IPS DF 6.9 (cell line): ENCODE measurements around the gene COG1.

Source experiments
- DNase-seq: peaks from one replicate; pipeline ENCODE4 v3.0.0-alpha.2; 2013; ENCODE audit warnings: low read depth, low spot score
- H3K27ac ChIP-seq: one replicate; pipeline ENCODE4 v1.5.1; 2013; ENCODE audit warnings: low read length, control low read depth
- H3K27me3 ChIP-seq: 2 replicates; pipeline ENCODE4 v1.6.1; 2013; ENCODE audit warnings: mild to moderate bottlenecking, low read length; ENCODE audit not compliant: control insufficient read depth, insufficient read depth
- H3K36me3 ChIP-seq: 2 replicates; pipeline ENCODE4 v1.6.1; 2013; ENCODE audit warnings: low read length; ENCODE audit not compliant: control insufficient read depth, insufficient read depth
- H3K4me1 ChIP-seq: 2 replicates; pipeline ENCODE4 v1.6.1; 2013; ENCODE audit warnings: low read length; ENCODE audit not compliant: control insufficient read depth, insufficient read depth
- H3K4me3 ChIP-seq: 2 replicates; pipeline ENCODE4 v1.5.1; 2013; ENCODE audit warnings: mild to moderate bottlenecking, low read length
- H3K9me3 ChIP-seq: 2 replicates; pipeline ENCODE4 v1.6.1; 2013; ENCODE audit warnings: low read length, inconsistent platforms; ENCODE audit not compliant: control insufficient read depth, insufficient read depth
- WGBS: extraction: QIAGEN DNeasy Blood & Tissue Kit; methylation state at CpG from one replicate; pipeline ENCODE4 v1.1.7; 2013; ENCODE audit warnings: mixed read lengths, missing lambda C conversion rate; ENCODE audit not compliant: insufficient read length, insufficient coverage; 5-methylcytosine and 5-hydroxymethylcytosine counted together

The COG1 gene

GRCh38 chr17:73214008-73214407, 21.2 kb downstream of the COG1 start:
- peaks cover 4% of the 10 kb centered on the region for H3K4me1 ChIP-seq
- peaks cover 6% of the 10 kb centered on the region for H3K36me3 ChIP-seq
- H3K27ac ChIP-seq: no peak overlapping the region
- no peaks in the 10 kb centered on the region for H3K27me3 ChIP-seq
- DNase-seq: no peak
- H3K4me3 ChIP-seq: no peak overlapping the region
- H3K9me3 ChIP-seq: no peaks in the 10 kb centered on the region

- Histone ChIP-seq H3K4me1 (peaks cover 4% of the 10 kb centered on the region), H3K4me3 (no peak overlapping the region), H3K27ac (no peak overlapping the region), H3K27me3 (no peaks in the 10 kb centered on the region), H3K36me3 (peaks cover under 1% of the 10 kb centered on the region; the same call in 1 of the 2 replicates), H3K9me3 (no peaks in the 10 kb centered on the region)
- WGBS: no CpG with 5 or more reads among the region's 4 CpGs
- DNase-seq: no peak
Observed at GRCh38 chr17:73214851-73215250, 22.0 kb downstream of the COG1 start.

DNA sequence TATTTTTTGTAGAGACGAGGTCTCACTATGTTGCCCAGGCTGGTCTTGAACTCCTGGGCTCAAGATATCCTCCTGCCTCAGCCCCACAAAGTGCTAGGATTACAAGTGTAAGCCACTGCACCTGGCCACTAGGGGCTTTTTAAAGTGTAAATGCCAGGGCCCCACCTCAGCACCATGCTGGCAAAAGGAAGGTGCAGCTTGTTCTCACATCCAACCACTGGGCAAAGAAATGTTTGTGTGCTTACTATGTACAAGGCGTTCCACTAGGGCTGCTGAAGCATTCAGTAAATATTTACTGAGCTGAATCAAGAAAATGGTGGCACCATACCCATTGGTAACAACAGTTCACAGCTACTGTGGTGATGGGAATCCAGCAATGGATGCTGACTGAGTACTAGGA, 22.6 kb downstream of the COG1 start:
- Histone ChIP-seq H3K4me1 (peaks cover 4% of the 10 kb centered on the region), H3K36me3 (no peaks in the 10 kb centered on the region), H3K4me3 (no peak overlapping the region), H3K9me3 (no peaks in the 10 kb centered on the region), H3K27me3 (no peaks in the 10 kb centered on the region), H3K27ac (no peak overlapping the region)
- no CpG with 5 or more reads among the region's 2 CpGs for WGBS
- DNase-seq: no peak

DNA sequence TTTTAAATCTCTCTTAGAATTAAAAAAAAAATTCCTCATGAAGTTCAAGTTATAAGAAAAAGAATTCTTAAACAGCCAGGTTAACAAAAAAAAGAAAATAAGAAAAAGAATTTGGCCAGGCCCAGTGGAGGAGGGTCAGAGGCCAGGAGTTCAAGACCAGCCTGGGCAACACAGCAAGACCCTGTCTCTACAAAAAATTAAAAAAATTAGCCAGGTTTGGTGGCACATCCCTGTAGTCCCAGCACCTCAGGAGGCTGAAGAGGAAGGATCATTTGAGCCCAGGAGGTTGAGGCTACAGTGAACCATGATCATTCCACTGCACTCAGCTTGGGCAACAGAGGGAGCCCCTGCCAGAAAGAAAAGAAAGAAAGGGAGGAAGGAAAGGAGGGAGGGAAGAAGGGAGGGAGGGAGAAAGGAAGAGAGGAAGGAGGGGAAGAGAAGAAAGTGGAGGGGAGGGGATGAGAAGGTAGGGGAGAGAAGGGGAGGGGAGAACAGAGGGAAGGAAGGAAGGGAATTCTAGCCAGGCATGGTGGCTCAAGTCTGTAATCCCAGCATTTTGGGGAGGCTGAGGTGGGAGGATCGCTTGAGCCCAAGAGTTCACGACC, 30.9 kb downstream of the COG1 start:
- Histone ChIP-seq H3K27ac (no peak overlapping the region), H3K27me3 (no peaks in the 10 kb centered on the region), H3K9me3 (no peaks in the 10 kb centered on the region), H3K4me3 (no peak overlapping the region), H3K4me1 (peaks cover 3% of the 10 kb centered on the region; the same call in 1 of the 2 replicates), H3K36me3 (peaks cover 3% of the 10 kb centered on the region; the same call in 1 of the 2 replicates)
- no peak for DNase-seq
- WGBS: no CpG with 5 or more reads among the region's 2 CpGs

GRCh38 chr17:73224237-73224636, 31.4 kb downstream of the COG1 start:
- Histone ChIP-seq H3K36me3 (peaks cover 3% of the 10 kb centered on the region; the same call in 1 of the 2 replicates), H3K4me3 (no peak overlapping the region), H3K27me3 (no peaks in the 10 kb centered on the region), H3K4me1 (peaks cover 3% of the 10 kb centered on the region; the same call in 1 of the 2 replicates), H3K9me3 (no peaks in the 10 kb centered on the region), H3K27ac (no peak overlapping the region)
- WGBS: no CpG with 5 or more reads among the region's 2 CpGs
- DNase-seq: no peak

DNA sequence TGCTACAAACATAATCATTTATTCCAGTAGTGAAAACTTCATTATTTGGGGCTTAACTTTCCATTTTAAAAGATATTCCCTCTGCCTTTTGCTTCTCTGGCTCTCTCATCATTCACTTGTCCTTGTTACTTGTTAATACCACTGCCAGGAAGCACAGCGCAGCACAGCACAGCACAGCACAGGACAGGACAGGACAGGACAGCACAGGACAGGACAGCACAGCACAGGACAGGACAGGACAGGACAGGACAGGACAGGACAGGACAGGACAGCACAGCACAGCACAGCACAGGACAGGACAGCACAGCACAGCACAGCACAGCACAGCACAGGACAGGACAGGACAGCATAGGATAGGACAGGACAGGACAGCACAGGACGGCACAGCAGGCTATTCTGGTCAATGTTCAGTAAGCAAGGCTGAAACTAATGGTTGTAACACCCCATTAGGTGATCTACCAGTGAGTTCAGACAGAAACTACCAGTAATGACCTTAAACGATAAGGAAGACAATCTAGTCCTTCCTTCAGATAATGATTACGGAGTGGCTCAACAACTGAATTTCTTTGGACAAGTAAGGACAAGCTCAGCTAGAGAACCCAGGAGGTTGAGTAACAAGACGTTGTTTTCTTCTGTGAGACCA, 31.9 kb downstream of the COG1 start:
- H3K4me1 ChIP-seq: peaks cover 3% of the 10 kb centered on the region; the same call in 1 of the 2 replicates
- no peaks in the 10 kb centered on the region for H3K27me3 ChIP-seq
- H3K36me3 ChIP-seq: peaks cover 3% of the 10 kb centered on the region; the same call in 1 of the 2 replicates
- no peak overlapping the region for H3K4me3 ChIP-seq
- WGBS: no CpG with 5 or more reads among the region's 5 CpGs
- no peaks in the 10 kb centered on the region for H3K9me3 ChIP-seq
- H3K27ac ChIP-seq: no peak overlapping the region
- DNase-seq: no peak

- Histone ChIP-seq H3K36me3 (peaks cover 3% of the 10 kb centered on the region; the same call in 1 of the 2 replicates), H3K4me1 (peaks cover 3% of the 10 kb centered on the region; the same call in 1 of the 2 replicates), H3K4me3 (no peak overlapping the region), H3K27me3 (no peaks in the 10 kb centered on the region), H3K9me3 (no peaks in the 10 kb centered on the region; the same call in 1 of the 2 replicates), H3K27ac (no peak overlapping the region)
- no peak for DNase-seq
- WGBS: no CpG with 5 or more reads among the region's 3 CpGs
Observed at GRCh38 chr17:73226556-73227172, 33.8 kb downstream of the COG1 start.

DNA sequence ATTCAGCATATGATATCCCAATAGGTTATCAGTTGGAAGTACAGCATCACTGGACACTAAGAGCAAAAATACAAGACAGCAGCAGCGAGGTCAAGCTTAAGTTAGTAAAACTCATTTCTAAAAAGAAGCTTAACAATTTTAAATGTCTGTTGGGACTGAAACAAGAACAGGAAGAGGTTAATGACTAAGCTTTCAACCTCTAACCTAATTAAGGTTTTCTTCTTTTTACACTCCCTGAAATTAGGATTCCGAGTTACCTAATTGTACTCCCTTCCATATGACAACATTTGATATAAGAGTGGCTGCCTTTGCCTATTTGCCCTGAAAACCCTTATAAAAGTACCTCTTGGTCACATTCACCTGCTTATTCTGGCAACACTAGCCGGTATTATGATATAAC, 34.5 kb downstream of the COG1 start:
- Histone ChIP-seq H3K9me3 (no peaks in the 10 kb centered on the region; the same call in 1 of the 2 replicates), H3K27ac (no peak overlapping the region), H3K4me1 (peaks cover 3% of the 10 kb centered on the region; the same call in 1 of the 2 replicates), H3K27me3 (no peaks in the 10 kb centered on the region), H3K36me3 (peaks cover 3% of the 10 kb centered on the region; the same call in 1 of the 2 replicates), H3K4me3 (no peak overlapping the region)
- DNase-seq: no peak
- no CpG with 5 or more reads among the region's 3 CpGs for WGBS

GRCh38 chr17:73227944-73228343, 35.1 kb downstream of the COG1 start:
- Histone ChIP-seq H3K36me3 (no peaks in the 10 kb centered on the region), H3K4me1 (peaks cover 3% of the 10 kb centered on the region; the same call in 1 of the 2 replicates), H3K27ac (no peak overlapping the region), H3K4me3 (no peak overlapping the region), H3K27me3 (no peaks in the 10 kb centered on the region), H3K9me3 (no peaks in the 10 kb centered on the region; the same call in 1 of the 2 replicates)
- no CpG with 5 or more reads among the region's 6 CpGs for WGBS
- no peak for DNase-seq

DNA sequence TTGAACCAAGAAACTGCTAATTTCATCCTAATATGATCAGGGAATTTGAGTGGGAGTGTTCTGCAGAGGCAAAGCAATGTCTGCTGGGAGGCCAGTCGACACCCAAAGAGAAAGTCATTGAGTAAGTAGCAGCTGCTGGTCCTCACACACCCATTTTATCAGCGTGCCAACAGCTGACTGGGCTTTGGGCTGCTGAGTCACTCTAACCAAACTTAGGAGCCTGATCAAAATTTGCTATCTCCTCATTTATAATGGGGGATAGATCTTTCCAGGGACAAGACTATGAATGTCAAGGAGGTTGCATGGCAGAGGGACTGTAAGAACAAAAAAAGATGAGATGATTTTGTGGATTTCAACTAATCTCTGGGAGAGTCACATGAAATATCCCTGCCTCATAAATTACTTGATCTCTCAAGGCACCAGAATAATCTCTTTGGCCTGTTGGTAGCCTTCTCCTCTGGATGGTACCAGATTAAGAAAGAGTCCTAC, 35.9 kb downstream of the COG1 start:
- no CpG with 5 or more reads among the region's 2 CpGs for WGBS
- Histone ChIP-seq H3K27ac (no peak overlapping the region), H3K4me3 (no peak overlapping the region), H3K4me1 (peaks cover 3% of the 10 kb centered on the region), H3K36me3 (no peaks in the 10 kb centered on the region), H3K27me3 (no peaks in the 10 kb centered on the region), H3K9me3 (no peaks in the 10 kb centered on the region; the same call in 1 of the 2 replicates)
- DNase-seq: no peak
